ENCODE results near the gene MTRR.
A peak's percentile ranks its signal among the peaks of the same experiment; 100 is the strongest.

The MTRR gene

DNA sequence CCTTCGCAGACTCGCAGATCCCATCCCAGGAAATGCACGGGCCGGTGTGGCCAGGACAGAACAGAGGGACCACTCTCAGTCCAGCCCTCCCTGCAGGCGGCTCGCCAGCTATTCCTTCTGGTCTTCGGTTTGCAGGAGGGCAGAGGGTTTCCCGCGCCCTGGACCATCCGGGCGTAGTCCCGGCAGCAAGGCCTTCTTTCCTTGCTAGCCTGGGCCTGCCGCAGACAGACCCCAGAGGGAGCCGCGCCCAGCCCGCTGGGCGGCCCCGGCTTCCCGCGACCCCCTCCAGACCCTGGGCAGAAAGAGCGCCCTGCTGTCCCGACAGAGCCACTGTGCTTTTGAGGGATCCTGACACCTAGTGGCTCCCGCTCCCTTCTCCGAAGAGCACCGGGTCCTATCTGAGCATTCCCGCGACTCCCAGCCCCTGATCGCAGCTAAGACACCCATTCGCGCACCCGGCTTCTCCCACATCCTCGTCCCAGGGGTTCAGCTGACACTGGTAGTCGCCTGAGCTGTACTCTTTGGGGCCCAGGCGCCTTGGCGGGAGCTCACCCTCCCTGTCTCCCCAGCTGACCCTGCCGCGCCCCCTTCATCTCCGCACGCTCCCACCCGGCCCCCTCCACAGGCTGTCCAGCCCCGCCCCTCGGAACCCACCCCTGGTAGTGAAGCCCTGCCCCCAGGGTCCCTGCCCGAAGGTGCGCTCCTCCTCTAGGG is 19.1 kb upstream of the MTRR start:
- no peak overlapping the region for H3K4me3 ChIP-seq (ENCODE audit: low read depth, low read length)
- TF ChIP-seq, protein P1, sequence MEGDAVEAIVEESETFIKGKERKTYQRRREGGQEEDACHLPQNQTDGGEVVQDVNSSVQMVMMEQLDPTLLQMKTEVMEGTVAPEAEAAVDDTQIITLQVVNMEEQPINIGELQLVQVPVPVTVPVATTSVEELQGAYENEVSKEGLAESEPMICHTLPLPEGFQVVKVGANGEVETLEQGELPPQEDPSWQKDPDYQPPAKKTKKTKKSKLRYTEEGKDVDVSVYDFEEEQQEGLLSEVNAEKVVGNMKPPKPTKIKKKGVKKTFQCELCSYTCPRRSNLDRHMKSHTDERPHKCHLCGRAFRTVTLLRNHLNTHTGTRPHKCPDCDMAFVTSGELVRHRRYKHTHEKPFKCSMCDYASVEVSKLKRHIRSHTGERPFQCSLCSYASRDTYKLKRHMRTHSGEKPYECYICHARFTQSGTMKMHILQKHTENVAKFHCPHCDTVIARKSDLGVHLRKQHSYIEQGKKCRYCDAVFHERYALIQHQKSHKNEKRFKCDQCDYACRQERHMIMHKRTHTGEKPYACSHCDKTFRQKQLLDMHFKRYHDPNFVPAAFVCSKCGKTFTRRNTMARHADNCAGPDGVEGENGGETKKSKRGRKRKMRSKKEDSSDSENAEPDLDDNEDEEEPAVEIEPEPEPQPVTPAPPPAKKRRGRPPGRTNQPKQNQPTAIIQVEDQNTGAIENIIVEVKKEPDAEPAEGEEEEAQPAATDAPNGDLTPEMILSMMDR (IDR thresholded peaks at IDR 0.05; ENCODE audit: low read depth, low read length), result no peak

DNA sequence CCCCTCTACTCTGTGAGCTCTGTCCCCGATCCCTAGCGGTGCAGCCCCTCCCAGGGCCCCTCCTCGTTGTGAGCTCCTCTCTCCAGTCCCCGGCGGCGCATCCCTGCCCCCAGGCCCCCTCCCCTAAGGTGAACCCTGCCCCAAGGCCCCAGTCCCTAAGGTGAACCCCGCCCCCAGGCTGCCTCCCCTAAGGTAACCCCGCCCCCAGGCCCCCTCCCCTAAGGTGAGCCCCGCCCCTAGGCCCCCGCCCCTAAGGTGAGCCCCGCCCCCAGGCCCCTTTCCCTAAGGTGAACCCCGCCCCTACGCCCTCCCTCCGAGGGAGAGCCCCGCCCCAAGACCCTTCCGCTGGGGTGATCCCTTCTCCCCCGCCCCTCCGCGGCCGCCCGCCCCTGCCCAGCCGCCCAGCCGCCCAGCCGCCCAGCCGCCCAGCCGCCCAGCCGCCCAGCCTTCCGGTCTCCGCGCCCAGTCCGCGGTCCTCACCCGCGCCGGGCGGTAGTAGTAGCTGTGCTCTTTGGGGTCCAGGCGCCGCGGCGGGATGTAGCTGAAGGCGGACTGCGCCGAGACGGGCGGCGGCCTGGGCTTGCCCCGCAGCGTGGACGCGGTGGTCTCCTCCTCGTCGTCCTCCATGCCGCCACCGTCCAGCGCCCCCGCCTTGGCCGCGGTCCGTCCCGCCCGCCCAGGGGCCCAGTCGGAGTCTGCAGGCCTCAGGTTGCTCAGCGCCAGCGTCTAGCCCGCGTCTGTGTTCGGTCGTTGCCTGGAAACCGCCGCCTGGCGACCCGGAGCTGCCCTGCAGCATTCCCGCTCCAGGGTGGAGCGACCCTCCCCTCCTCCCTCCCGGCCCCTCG is 18.3 kb upstream of the MTRR start, which contains the start of gene CFAP90:
Gene CFAP90, minus strand, starts transcription at position 739 of the 845 bp plus-strand sequence. Its CDS starts 112 bp downstream, at position 627.
- TF ChIP-seq, protein P1 (IDR thresholded peaks at IDR 0.05; ENCODE audit: low read depth, low read length), result 0 out of 2 replicates have a peak, but pooled peaks have one; percentile 23
- peak within 1 kb of the TSS; percentile 38 for H3K4me3 ChIP-seq (ENCODE audit: low read depth, low read length)

DNA sequence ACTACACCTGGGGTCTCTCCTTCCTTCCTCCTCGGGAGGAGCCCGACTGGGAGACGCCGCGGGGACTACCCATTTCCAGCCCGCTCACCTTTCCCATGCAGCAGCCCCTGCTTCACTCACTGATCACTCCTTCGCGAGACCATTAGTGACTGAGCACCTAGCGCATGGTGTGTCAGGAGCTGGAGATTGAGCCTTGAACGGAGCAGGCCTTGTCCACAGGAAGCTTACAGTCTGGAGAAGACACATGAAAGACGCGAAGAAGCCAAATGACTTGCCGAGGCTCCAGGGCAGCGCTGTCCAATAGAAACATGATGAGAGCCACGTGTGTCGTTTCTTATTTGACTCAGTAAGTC is 17.7 kb upstream of the MTRR start:
- H3K4me3 ChIP-seq (ENCODE audit: low read depth, low read length), result peak overlapping the region; percentile 38

DNA sequence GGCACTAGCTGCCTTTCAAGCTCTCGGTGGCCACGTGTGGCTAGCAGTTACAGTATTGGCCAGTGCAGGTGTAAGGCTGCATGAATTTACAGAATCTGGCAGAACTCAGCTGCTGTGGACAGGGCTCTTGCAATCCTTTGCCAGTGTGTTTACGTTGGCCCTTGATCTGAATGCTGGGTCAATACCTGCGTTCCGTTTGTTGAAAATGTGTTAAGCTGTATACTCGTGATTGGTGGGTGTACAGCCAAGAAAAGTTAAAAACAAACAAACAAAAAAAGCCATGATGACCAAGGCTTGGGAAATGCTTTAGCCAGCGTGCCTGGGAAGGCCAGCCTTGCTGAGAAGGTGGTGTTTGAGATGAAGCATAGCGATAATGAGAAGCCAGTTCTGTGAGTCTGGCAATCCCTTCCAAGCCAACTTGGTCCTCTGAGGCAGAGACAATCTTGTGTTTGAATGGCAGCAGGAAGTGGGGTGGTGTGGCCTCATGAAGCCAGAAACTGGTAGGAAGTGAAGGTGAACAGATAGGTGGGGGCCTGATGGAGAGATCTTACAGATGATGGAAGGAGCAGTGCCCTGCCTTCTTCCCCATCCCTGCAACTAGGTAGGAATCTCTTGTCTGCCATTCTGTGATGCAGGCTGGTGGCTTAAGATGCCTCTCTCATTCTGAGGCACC is 17.2 kb upstream of the MTRR start:
- TF ChIP-seq, protein P1 (IDR thresholded peaks at IDR 0.05; ENCODE audit: low read depth, low read length), result no peak
- no peak overlapping the region for H3K4me3 ChIP-seq (ENCODE audit: low read depth, low read length)

More for the DNA sequence above, 17.7 kb upstream of the MTRR start:
- TF ChIP-seq, protein P1 (IDR thresholded peaks at IDR 0.05; ENCODE audit: low read depth, low read length), result no peak

DNA sequence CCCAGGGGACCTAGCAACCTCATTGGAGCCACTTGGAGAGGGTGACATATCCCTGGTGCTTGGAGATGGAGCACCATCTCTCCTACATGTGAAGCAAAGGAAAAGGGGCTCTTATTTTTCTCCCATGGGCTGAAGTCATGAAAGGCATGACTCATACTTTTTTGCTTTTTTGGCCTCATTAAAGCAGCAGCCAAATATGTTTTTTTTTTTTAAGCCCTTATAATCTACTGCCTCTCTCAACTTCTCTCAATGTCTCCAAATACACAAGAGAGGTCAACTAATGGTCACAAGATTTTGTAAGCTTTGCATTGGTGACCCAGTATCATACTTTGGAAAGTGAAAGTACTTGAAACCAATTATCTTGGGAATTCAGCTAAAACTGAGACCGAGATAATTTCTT is 16.4 kb upstream of the MTRR start:
- H3K4me3 ChIP-seq (ENCODE audit: low read depth, low read length), result no peak overlapping the region
- TF ChIP-seq, protein P1 (IDR thresholded peaks at IDR 0.05; ENCODE audit: low read depth, low read length), result no peak

DNA sequence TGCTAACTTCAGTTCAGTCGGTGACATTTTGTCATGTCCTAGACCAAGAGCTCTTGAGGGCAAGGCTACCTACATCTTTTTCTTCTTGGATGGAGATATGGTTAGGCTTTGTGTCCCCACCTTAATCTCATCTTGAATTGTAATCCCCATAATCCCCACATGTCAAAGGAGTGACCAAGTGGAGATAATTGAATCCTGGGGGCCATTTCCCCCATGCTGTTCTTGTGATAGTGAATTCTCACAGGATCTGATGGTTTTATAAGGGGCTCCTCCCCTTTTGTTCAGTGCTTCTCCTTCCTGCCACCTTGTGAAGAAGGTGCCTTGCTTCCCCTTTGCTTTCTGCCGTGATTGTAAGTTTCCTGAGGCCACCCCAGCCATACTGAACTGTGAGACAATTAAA is 16.0 kb upstream of the MTRR start:
- TF ChIP-seq, protein P1 (IDR thresholded peaks at IDR 0.05; ENCODE audit: low read depth, low read length), result no peak
- no peak overlapping the region for H3K4me3 ChIP-seq (ENCODE audit: low read depth, low read length)
